ENCODE data around the gene CREB5.

Gene CREB5

DNA sequence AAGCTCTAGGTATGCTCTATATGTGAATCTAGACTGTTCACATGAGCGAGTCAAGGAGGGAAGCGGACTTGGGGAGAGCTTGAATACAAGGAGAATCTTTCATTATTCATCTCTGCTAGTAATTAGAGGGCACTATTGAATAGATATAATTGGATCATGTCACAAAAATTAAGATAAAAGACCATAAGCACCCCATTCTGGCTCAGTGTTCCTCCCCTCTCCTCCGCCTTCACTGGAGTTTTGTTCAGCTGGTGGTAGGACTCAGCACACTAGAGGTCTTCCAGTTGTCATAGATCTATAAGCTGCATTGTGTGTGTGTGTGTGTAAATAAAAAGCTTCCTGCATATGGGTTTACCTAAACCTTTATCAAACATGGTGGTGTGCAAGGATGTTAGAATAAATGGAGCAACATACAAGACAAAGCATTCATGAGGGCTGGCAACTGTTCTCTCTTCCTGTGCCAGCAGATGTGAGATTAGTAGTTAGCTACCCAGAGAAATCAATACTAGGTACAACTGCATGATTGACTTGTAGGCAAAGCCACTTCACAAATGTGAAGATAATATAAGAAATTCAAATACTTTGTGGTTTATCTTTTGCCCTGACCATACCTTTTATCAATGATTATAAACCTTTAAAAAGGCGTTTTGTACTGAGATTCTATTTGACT lies 142.6 kb downstream of the CREB5 start:
- no peak for DNase-seq

DNA sequence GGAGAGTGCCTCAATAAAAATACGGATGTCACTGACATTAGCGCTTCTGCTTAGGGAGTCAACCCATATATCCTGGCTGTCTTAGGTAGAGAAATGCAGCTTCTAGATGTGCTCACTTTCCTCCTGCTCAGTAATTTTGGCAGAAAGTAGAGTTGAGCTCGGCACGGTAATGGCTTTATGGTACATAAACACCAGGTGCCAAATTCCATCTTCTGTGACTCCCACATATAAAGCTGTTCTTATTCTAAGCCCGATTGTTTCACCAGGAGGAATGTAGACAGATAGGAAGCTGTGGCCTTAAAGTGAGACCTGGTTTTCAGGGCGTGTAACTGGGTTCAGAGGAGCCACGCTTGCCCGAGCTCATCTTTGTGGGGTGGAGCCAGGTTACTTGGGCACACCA lies 143.7 kb downstream of the CREB5 start:
- DNase-seq: no peak

DNA sequence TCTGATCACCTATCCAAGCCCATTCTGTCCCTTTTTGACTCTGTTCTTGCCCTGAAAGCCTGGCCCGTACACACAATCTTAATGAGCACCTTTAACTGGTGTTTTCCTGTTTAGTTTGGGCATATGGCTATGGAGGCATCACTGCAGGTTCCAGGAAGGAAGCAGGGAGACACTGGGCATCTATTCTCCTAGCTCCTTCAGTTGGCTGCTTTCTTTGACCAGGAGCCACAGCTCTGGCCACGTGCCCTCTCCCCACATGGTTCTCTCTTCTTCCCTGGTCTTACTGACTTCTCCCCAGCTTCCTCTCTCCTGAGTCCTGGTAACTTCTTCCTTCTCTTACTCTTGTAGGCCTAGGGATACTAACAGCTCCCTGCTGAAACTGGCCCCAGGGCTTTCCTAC lies 144.4 kb downstream of the CREB5 start:
- no peak for DNase-seq

DNA sequence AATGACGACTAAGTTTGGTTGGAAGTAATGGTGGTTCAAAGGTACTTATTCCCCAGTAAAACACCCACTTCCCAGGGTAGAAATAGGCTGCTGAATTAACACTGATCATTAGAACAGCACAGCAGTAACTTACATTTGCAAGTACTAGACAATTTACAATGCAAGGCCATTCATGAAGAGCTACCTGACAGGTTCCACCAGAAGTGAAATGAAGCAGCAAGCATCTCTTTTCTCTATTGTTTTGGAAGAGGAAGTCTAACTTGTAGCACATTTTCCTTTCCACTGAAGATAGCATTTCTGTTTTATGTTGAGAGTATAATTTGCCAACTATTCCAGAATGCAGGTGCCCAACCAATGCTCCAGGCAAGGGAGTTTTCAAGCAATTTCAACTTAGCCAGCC lies 145.9 kb downstream of the CREB5 start:
- no peak for DNase-seq

DNA sequence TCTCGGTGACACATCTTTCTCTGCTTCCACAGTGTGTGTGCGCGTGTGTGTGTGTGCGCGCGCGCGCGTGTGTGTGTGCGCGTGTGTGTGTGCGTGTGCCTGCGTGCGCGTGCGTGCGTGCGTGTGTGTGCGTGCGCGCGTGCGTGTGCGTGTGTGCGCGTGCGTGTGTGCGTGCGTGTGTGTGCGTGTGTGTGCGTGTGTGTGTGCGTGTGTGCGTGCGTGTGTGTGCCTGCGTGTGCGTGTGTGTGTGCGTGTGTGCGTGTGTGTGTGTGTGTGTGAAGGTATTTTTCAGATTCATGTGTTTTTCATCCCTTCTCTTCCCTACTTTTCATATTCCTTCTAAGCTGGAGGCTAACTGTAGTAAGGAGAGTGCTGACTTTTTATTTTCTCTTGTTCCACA lies 148.4 kb downstream of the CREB5 start:
- DNase-seq: no peak

DNA sequence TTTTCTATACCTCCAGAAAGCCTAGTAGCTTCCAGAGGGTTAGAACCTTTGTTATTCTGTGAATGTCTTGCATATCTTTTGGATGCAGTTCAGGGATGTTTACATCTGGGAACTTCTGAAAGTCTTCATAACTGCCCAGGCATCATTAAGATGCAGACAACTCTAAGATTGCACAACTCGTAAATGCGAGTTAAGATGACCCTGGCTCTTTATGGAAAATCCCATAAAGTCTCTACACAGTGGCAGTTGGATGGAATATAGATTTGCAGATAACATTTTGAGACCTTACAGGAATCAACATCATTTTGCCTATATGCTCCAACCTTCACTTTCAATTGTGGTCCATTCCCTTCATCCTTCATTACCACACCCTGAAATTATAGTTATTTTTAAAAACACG lies 151.7 kb downstream of the CREB5 start:
- no peak for DNase-seq

DNA sequence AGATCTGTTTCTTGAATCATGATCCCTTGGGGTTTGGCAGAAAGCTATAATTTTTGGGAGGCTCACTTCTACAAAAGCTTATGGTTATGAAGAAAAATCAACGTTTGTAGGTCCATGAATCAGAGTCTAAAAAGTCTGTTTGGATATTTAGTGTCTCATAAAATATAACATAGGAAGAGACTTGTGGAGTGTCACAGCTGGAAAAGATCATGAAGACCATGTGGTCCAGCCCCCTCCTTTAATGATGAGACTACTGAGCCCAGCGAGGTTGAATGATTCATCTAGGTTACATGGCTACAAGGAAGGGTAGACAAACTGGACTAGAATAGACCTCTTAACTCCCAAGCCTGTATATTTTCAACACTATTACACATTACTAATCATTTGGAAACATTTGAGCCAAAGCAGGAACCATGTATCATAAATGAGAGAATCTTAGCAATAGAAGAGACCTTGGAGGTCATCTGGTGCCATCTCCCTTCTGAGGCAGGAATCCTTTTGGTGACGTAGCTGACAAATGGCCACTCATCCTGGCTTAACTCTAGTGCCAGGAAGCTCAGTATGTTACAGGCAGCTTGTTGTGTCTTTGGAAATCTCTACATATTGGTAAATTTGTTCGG lies 152.5 kb downstream of the CREB5 start:
- no peak for DNase-seq

DNA sequence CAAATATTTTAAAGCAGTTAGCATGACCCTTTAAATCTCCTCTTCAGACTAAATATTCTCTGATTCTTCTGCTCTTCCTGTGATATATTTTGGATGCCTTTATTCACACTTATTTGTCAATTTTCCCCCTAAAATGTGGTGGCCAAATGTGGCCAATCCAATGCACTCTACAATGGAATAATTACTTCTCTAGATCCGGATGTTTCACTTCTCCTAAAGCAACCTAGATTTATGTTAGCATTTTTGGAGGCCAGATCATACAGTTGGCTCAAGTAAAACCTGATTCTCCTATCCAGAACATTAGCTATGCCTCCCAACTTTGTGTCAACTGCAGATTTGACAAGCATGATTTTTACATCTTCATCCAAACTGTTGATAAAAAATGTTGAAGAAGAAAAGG lies 153.7 kb downstream of the CREB5 start:
- no peak for DNase-seq

DNA sequence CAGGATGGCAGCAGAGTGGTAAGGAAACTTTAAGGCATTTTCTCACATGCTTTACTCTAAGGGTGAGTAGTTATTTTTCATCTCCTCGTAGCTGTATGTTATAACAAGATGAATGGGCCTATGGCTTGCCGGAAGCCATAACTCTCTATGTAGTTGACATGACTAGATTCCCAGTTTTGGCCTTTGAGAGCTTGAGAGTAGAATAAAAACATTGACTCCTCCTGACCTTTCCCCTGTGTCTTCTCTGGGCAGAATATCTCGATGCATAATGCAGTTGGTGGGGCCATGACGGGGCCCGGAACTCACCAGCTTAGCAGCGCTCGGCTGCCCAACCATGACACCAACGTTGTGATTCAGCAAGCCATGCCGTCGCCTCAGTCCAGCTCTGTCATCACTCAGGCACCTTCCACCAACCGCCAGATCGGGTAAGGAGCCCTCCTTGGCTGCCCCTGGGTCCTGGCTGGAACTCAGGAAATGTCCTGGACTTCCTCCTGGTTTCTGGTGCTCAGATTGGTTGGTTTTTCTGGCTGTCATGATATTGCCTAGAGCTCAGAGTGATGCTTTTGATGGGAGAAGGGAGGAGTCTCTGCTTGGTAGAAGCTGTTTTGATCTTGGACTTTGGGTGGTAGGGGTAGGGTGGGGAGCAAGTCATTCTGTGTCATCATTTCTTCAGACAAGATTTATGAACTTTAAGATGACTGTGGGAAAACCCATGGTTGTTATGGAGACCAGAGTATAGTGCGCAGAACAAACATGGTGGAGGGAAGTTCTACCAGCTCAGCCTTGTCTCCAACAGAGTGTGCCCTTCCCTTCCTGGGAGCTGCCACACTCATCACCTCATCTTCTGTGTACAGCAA lies 158.0 kb downstream of the CREB5 start:
- DNase-seq: no peak

DNA sequence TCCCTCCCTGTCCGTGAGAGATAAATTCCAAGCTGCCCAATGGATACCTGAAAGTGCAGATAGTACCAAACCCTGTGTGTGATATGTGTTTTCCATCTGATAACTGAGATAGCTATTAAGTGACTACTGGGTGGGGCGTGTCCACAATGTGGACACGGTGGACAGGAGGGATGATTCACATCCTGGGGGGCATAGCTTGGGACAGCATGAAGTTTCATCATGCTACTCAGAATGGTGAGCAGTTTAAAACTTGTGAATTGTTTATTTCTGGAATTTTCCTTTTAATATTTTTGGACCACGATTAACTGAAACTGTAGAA lies 158.6 kb downstream of the CREB5 start:
- no peak for DNase-seq

DNA sequence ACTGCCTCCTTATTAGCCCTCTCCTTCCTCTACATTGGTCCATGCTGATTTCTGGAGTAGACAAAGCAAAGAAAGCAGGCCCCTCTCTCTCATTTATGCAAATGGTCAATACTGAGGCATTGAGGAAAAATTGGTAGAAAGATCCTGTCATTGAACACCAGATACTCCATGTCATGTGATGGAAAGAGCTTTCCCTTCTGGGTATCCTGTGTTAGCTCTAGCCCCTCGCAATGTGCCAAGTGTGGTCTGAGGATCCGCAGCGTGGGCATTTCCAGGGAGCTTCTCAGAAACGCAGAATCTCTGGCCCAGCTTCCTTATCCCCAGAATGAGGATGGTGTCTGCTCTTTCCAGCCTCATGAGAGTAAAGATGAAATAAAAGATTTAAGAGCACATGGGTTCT lies 159.1 kb downstream of the CREB5 start:
- no peak for DNase-seq

DNA sequence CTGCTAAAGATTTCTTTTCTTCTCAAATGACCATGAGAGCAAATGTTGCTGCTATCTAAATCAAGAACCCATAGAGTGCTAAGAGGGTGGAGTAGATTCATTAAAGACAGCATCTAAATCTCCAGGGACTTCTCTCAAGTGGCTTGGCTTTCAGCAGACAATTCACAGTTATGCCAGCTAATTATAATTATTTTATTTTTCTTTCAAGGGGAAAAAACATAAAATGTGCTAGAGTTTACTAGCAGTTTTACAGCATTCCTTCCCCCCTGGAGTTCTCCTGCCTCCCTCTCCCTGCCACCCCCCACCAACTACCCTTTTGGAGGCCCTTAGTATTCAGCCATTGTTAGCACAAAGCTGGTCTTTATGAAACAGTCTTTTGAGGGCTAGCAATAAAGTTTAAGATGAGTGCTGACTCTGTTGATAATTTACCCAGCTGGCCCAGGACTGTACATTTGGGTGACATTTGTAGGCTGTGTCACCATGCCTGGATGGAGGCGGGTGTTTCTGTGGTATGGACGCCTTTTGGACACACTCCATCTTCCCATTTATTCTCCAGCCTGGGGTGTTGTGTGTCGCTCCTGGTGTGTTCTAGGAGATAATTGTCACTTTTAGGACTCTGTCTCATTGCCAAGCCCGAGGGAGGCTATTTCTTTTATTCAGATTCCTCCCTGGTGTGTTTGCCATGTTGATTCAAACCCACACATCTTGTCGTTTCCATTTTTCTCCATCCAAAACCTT lies 160.2 kb downstream of the CREB5 start:
- no peak for DNase-seq

DNA sequence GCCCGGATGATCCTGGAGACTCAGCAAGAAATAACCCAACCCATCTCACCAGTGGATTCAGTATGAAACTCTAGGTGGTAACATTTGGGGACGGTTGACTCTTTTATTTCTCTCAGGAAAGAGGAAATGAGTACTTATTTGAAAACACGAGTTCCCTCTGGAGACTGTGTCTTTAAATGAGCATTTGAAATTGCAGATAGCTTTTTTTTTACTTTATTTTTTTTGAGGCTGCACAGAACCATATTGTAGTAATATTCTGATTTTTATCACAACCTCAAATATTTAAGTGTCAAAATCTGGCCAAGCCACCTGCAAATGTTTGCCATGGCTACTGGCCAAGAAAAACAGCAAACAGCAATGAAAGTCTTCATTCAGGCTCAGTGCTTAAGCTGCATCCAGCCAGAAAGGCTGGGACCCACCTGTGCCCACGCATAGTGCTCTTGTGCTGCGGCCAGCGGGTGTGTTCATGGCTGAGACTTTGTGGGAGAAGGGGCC lies 160.8 kb downstream of the CREB5 start:
- DNase-seq: no peak

DNA sequence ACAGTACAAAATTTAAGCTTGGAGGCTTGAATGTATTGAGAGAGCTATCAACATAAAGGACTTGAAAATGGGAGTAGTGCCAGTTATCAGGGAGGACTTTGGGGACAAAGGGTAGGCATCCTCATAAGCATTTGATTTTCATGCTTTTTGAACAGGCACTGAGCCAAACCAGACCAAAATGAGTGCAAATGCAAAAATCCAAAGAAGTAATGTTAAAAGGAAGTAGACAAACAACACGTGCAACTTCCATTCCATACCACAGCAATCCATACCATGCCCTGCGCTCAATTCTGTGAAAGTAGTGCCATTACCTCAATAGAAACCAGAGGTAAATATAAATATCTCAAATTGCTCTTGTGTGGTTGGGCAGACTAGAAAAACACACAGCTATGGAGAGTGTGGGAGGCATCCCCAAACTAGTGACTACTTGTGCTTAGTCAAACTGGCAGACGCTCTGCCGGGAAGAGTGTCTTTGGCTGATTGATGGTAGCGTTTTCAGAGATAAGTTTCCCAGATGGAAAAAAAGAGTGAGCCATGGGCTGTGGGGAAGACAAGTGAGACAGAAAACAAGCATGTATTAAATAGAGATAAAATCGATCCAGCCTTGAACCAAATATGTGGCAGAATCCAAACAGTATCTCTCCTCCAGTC lies 161.5 kb downstream of the CREB5 start:
- DNase-seq: no peak

DNA sequence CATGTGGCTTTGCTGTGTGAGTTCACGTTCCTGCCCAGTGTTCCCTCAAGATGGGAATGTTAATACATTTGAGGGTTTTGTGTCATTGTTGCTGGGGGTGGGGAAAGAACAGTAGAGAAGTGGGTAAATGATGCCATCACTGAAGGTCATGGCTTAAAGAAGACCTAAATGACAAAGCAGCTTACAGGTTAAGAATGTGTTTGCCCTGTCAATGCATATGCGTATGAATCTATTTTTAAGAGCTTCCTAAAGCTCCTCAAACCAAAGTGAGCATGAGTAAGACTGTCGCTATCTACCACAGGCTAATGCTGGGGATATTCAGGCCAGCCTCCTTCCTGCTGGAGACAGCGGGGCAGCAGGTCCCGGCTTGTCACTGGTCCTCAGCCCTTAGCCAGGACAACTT lies 162.9 kb downstream of the CREB5 start:
- DNase-seq: no peak

DNA sequence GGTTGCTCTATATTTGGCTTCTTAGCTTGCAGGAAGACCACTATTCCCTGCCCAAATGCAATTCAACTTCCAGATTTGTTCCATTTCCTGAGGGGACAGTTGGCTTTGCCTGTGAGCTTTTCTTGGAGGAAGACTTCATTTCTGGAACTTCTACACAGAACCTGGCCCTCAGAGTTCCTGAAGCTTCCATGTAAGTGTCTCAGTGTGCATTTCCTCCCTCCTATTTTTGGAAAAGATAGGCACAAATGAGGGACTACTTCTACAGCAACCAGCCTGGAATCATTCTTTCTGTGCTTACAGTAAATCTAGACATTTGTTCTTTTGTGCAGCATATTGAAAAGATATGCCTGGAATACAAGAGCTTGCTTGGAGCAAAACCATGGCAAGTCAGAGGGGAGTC lies 164.3 kb downstream of the CREB5 start:
- no peak for DNase-seq

DNA sequence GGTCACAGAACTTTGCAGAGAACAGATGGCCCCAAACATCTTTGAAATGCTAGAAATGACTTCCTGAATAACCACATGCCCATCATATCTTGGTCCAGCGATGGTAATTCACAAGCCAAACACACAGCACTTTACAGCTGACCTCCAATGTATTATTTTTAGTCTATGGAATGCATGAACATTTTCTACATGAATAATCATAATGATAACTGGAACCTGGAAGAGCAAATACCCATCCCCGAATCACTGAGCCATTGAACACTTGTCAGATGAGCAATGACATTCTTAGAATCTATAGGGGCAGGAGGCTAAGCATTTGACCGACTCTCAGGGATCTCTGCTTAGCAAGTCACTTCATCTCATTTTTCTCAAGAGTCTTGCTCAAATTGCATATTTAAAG lies 167.3 kb downstream of the CREB5 start:
- DNase-seq: no peak

DNA sequence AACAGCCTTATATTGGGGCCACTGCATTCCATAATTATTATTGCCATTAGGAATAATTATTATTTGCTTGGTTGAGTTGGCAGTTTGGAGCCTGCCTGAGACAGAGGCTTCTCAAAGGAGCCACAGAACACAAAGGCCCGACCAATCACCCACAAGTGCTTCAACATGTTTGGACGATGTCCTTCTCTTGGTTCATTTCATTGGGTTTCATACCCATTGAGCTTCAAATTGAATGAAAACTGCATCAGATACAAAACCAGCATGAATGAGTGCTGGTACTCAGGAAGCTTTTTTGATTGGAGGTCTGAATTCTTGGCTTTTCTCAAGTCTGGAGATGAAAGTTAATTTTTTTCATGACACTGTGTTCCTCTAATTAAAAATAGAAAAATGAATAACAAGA lies 168.3 kb downstream of the CREB5 start:
- DNase-seq: no peak

DNA sequence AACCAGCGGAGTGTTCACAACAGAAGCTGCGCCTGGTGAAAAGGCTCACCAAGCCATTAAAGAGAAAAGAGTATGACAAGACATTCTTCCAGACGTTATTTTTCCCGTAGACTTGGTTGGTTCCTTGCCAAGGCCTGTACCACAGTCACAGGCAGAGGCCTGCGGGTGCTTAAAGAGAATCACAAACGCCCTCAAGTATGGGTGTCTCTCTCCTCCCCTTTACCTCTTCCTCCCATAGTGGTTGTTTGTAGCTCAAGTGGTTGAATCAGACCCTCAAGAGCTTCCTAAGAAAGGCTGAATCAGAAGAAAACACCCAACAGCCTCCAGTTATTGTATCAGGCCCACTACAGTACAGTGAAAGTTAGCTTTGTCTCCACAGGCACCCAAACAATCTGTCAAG lies 169.0 kb downstream of the CREB5 start:
- no peak for DNase-seq

DNA sequence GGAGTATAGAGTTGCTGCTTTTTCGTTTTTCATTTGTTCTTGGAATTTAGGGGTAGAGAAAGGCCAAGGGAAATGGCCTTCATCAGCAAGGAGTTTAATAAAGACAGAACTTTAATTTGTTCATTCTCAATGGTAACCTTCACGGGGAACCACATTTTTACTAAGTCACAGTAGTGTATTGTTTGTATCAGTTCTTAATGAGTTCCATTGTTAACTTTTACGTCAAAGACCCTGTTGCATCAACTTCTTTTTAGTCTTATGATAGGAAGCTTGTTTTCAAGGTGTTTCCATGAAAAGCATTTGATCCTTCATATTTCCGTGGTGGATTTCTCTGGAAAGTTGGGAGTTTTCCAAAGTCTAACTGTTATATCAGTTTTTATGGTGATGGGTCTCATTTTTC lies 169.9 kb downstream of the CREB5 start:
- no peak for DNase-seq

DNA sequence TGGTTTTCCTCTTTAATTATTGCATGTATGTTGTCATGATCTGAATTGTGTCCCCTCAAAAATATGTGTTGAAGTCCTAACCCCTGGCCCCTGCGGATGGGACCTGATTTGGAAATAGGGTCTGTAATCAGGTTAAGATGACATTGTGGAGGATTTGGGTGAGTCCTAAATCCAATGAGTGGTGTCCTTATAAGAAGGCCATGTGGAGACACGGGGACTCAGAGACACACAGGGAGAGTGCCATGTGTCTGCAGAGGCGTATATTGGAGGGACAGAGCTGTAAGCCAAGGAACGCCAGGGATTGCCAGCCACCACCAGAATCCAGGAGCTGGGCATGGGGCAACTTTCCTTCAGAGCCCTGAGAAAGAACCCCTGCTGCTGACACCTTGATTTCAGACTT lies 171.9 kb downstream of the CREB5 start:
- DNase-seq: no peak

DNA sequence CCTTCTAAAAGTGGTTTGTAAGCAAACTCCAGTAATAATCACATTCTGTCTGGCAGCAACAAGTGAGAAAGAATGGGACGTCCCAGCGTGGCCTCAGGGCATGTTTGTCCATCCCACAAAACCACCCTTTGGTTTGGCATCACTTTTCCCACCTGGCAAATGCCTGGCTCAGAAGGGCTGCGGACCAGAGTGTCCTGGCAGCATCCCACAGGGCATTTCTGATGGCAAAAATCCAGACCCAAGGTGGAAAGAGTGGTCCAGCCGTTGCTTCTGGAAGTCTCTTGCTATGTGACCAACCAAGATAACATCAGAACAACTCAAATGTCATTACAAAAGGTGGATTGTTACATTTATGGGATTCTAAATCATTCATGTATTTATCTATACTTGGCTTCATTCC lies 174.4 kb downstream of the CREB5 start:
- DNase-seq: no peak

DNA sequence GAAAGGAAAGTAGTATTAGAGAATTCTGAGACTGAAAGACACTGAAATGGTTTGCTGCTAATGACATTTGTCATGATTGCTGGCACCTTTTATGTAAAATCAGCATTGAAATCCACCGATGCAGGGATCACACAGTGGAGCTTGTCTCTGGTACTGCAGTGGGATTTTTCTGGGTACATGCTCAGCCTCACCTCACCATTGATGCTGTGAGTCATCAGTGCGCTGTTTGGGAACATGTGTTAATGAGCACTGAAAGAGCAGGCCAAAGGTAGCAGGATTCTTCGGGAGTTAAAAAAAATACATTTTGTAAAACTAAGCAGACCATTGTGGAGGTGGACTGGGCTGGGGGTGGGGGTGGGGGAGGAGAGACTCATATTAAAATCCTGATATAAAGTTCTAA lies 174.9 kb downstream of the CREB5 start:
- no peak for DNase-seq

Measured in activated naive CD4-positive, alpha-beta T cell treated with Interleukin-2 at 50 U/mL for 16 hours (primary cell).